ENCODE measurements around the gene CHST8. TPM values are rescaled to one million over a fixed set of nuclear protein-coding genes. Genes with fewer than 3 reads are reported as not detected.
A peak's percentile ranks its signal among the peaks of the same experiment; 100 is the strongest.

The CHST8 gene
- total RNA-seq, 1 donor from 2014 or later = not detected

DNA sequence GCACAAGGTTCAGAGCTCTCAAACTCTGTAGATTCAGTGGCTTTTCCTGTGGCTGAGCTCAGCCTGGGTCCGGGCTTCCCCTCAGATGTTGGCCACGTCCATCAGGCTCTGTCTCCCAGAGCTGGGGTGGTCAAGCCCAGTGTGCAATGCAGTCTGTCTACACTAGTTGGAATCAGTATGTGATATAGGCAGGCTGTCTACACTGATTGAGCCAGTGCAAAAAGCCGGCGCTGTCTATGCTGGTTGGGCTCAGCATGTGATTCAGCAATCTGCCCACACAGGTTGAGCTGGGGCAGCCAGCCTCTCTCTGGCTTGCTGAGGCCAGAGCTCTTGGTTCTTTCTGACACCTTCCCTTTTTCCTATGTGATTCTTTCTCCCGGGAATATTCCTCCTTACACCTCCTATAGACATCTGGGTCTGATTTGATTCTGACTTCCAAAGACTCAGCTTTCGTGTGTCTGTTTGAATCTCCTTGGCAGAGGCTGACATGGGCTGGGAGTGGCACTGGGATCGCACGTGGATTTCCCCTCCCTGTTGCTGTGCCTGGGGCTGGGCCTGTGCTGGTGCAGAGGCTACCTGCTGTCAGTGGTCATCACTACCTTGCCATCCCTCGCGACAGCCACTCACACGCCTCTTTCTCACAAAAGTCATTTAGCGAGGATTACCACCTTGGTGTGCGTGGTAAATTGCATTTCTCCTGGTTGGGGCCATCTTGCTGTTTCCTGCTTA lies 9.3 kb downstream of the CHST8 start:
- H3K27me3 ChIP-seq = no peaks in the 10 kb centered on the region
- no peak overlapping the region for H3K4me3 ChIP-seq
- intact Hi-C loops (cut with DNase I) = no loop called here
- H3K9me3 ChIP-seq = no peaks in the 10 kb centered on the region
- H3K4me1 ChIP-seq = no peaks in the 10 kb centered on the region
- TF ChIP-seq, protein P1, sequence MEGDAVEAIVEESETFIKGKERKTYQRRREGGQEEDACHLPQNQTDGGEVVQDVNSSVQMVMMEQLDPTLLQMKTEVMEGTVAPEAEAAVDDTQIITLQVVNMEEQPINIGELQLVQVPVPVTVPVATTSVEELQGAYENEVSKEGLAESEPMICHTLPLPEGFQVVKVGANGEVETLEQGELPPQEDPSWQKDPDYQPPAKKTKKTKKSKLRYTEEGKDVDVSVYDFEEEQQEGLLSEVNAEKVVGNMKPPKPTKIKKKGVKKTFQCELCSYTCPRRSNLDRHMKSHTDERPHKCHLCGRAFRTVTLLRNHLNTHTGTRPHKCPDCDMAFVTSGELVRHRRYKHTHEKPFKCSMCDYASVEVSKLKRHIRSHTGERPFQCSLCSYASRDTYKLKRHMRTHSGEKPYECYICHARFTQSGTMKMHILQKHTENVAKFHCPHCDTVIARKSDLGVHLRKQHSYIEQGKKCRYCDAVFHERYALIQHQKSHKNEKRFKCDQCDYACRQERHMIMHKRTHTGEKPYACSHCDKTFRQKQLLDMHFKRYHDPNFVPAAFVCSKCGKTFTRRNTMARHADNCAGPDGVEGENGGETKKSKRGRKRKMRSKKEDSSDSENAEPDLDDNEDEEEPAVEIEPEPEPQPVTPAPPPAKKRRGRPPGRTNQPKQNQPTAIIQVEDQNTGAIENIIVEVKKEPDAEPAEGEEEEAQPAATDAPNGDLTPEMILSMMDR (IDR thresholded peaks at IDR 0.05) = no peak
- DNase-seq (ENCODE audit: low spot score in 2 of 2) = no peak
- no peak overlapping the region for H3K27ac ChIP-seq
- H3K36me3 ChIP-seq = no peaks in the 10 kb centered on the region

DNA sequence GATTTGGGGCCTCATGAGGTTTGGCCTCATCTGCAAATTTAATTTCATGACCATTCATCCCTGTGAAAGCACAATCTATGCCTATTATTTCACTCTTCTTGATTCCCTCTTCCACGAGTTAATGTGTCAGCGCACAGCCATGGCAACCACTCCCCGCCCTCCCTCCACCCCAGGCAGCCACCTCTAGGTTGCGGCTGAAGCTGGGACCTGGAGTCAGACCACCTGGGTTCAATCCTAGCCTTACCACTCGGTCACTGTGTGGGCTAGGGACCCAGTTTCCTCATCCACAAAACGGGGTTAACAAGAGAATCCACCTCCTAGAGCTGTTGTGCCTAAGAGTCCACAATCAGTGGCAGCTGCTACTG lies 9.8 kb downstream of the CHST8 start:
- Histone ChIP-seq H3K36me3 (no peaks in the 10 kb centered on the region), H3K4me3 (no peak overlapping the region), H3K4me1 (no peaks in the 10 kb centered on the region), H3K27me3 (no peaks in the 10 kb centered on the region), H3K9me3 (no peaks in the 10 kb centered on the region), H3K27ac (no peak overlapping the region)
- intact Hi-C loops (cut with DNase I) = no loop called here
- TF ChIP-seq, protein P1 (IDR thresholded peaks at IDR 0.05) = no peak
- DNase-seq (ENCODE audit: low spot score in 2 of 2) = no peak

DNA sequence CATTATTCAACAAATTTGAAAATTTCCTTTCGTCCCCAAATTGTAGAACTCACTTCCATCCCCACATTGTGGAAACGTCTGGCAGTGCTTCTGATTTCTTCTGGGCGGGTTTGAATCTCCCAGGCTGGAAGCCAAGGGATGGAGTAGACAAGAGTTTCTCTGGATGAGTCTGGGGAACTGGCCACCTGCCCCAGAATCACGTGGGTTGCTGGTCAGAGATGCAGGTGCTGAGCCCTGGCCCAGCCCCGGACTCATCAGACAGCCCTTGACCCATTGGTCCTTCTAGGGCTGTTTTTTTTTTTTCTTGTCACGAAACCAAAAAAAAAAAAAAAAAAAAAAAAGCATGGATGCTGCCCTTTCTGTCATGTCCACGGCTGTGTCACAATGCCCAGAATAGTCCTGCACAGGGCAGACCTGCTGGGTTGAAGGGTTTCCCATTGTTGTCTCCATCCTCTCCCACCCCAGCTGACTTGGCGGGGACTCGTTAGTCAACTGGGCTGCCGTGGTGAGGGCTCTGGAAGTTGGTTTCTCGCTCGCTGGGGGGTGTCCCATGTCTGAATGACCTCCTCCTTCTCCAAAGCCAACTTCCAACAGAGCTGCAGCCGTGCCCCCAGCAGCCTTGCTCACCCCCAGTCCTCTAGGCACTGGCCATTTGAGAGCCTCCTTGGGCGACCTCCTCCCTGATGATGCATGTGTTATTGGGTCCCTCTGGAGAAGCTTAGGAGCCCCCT lies 12.8 kb downstream of the CHST8 start:
- no peaks in the 10 kb centered on the region for H3K4me1 ChIP-seq
- H3K27ac ChIP-seq = no peak overlapping the region
- H3K9me3 ChIP-seq = no peaks in the 10 kb centered on the region
- intact Hi-C loops (cut with DNase I) = no loop called here
- no peak overlapping the region for H3K4me3 ChIP-seq
- no peaks in the 10 kb centered on the region for H3K27me3 ChIP-seq
- DNase-seq (ENCODE audit: low spot score in 2 of 2) = peak in 1 of 2 donors; percentile 16
- TF ChIP-seq, protein P1 (IDR thresholded peaks at IDR 0.05) = no peak
- H3K36me3 ChIP-seq = no peaks in the 10 kb centered on the region

DNA sequence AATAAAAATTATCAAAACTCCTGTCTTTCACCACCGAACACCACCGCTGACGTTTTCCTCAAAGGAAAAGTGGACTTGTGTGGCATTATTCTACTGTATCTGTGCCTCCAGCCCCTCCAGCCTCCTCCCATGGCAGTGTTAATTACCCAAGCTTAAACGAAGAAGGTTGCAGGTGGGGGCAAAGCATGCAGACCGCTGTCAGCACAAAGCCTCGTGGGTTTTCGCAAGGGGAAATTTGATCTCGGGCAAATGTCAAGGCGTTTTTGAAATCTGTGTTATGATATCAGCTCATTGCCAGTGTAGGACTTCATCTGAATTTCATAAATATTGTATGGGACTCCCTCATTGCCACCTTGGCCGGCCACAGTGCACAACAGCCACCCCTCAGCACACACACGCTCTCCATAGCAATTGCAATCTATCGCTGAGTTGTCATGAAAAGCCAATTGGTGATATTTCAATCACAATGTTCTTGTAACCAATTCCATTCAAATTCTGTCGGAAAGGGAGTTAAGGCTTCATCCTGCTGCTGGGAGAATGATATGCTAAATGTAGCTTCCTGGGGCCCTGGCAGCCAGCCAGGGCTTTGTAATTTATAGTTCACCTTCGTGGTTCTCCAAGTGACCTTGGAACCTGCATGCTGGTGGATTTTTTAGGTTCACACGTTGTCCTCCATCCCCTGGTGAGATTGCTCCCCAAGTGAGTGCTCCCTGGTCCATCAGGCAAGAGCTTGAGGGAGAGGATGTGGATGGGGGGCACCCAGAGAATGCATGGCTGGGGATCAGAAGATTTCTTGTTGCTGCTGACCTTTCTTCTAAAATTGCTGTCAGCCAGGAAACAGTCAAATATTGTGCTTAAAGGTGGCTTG lies 16.6 kb downstream of the CHST8 start:
- DNase-seq (ENCODE audit: low spot score in 2 of 2) = no peak
- TF ChIP-seq, protein P1 (IDR thresholded peaks at IDR 0.05) = no peak
- H3K27me3 ChIP-seq = no peaks in the 10 kb centered on the region
- H3K4me1 ChIP-seq = no peaks in the 10 kb centered on the region
- intact Hi-C loops (cut with DNase I) = no loop called here
- H3K36me3 ChIP-seq = no peaks in the 10 kb centered on the region
- no peaks in the 10 kb centered on the region for H3K9me3 ChIP-seq
- H3K4me3 ChIP-seq = no peak overlapping the region
- no peak overlapping the region for H3K27ac ChIP-seq

DNA sequence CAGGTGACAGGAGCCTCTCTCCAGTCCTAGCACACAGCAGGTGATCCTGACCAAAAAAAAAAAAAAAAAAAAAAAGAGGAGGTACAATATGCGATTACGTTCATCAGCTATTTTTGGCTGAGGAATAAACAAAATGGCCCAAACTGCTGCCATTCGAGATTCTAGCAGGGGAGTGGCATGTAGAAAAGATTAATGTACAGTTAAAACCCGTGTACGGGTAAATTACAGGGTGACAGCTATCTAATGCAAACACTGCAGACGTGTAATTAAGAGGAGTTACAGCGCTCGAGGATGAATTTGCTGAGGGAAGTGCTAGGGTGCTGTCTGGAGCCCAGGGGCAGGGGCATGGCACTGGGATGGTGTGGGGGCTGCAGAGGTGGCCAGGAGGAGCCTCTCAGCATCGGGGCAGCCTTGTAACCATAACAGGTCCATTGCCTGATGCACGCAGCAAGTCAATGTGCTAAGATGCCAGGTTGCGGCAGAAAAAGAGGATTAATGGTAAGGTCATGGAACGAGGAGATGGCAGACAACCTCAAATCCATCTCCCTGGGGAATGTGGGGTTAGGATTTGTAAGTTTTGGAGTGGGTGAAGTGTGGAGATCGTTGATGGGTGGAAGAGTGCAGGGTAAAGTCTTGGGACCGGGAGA lies 17.4 kb downstream of the CHST8 start:
- intact Hi-C loops (cut with DNase I) = no loop called here
- H3K27ac ChIP-seq = no peak overlapping the region
- H3K4me1 ChIP-seq = no peaks in the 10 kb centered on the region
- H3K27me3 ChIP-seq = no peaks in the 10 kb centered on the region
- H3K9me3 ChIP-seq = no peaks in the 10 kb centered on the region
- no peak for DNase-seq (ENCODE audit: low spot score in 2 of 2)
- H3K36me3 ChIP-seq = no peaks in the 10 kb centered on the region
- H3K4me3 ChIP-seq = no peak overlapping the region
- TF ChIP-seq, protein P1 (IDR thresholded peaks at IDR 0.05) = no peak
